HG03103 (cell line): ENCODE results near the gene MAPK12.

ENCODE experiments used
- ATAC-seq: cut with Tn5 transposase; IDR thresholded peaks from one replicate; pipeline ENCODE4 v1.9.1; 2021; ENCODE audit warnings: low read depth; ENCODE audit not compliant: unreplicated experiment

The MAPK12 gene

DNA sequence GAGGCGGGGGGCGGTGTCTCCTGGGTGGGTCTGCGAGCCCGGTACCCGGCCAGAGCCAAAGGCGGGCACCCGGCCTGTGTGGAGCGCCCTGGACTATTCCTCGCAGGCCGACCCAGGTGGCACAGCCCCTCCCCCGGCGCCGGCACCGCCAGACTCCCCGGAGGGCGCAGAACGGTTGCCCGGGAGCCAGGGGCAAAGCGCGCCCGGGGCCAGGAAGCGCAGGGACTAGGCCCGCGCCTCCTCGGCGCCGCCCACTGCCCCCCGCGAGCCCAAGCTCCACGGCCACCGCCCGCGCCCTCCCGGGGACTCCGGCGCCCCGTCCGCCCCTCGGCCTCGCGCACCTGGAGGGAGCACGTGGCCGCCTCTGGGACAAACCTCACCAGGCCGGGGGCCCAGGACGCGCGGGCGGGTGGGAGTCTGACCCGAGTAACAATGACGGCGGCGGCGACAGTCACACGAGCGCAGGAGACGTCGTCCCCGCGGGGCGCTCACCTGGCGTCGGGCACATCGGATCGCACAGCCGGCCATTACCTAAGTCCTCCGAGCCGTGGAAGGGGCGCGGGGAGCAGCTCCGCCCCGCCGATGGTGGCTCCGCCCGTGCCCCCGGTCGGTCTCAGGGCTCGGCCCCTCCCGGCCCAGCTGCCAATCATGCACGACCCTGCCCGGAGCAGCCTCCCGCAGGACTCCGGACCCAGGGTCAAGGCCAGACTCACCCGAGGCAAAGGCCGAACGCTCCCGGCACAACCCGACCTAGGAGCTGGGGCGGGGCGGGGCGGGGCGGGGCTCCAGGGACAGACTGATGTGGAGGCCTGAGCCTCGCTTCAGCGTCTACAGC lies 38.5 kb upstream of the MAPK12 start:
- no peak for ATAC-seq

DNA sequence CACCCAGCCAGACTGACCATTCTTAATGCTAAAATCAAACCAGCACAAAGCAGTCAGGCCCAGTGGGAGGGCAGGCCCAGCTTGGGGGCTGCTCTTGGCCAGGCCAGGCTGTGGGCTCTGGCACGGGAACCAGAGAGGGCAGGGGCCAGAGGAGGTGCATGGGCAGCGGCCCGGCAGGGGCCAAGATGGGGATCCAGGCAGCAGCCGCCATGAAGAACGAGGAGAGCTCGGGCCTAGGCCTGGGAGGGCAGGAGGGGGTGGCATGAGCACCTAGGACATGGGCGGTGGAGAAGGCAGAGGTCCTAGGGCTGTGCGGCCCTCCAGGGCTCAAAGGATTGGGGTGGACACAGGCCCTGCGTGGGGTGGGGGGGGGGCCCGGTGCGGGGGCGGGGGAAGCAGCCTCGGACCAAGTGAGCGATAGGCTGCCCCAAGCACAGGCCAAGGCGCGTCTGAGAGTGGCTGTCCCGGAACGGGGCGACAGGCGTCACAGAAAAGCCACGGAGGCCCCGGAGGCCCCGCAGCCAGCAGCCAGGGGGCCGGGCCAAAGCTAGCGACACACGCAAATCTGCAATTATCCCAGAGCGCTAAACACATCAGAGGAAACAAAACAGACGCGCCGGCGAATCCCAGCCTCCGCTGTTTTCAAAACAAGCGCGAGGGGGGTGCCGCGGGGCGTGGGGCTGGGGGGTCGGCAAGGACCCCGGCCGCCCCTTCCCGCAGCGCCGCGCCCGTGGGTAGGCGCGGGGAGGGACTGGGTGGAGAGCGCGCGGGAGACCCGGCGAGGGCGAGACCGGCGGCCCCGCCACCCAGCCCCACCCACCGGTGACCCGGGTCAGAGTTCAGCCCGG lies 37.7 kb upstream of the MAPK12 start:
- ATAC-seq = no peak

DNA sequence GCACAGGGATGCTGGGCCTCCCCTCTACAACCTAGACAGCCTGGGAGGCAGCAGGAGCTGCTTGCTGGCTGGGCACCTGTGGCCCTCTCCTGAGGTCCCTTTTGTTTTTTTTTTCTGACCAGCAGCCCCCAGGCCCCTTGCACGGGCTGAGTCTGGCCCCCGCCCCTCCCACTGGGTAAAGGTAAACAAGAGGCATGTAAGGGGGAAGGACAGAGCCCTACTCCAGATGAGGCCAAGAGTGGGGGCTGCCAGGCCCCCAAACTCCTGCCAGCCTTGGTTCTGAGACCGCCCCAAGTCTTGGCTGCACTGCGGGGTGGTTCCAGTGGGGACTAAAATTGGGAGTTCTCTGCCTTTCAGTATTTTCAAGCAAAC lies 36.8 kb upstream of the MAPK12 start:
- ATAC-seq = no peak

DNA sequence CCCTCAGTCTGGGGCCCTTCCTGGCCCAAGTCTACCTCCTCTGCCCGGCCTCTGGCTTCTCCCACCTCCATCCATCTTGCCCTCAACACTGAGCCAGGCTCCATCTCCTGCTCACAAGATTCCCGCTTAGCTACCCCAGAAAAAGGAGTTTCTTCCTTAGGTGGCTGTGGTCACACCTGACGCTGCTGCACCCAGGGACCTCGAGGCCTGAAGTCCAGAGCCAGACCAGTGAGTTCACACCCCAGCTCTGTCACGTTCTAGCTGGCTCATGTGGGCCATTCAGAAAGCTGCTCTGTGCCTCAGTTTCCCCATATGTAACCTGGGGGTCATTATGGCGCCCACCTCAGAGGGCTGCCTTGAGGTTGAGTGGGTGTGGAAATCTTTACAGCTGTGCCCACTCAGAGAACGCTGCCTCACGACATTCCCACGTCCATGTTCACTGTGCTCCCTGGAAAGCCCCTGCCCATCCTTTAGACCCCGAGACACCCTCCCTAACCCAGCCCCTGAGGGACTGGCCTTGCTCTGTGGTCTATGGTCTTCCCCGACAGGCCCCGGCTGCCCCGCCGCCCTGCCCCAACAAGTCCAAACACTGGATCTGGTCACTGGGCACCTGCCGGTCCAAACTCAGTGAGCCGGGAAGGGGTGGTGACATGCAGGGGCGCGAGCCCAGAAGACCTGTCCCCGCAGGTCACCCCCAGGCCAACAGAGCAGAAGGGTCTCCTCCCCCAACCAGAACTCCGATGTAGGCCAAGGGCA lies 36.2 kb upstream of the MAPK12 start:
- no peak for ATAC-seq

DNA sequence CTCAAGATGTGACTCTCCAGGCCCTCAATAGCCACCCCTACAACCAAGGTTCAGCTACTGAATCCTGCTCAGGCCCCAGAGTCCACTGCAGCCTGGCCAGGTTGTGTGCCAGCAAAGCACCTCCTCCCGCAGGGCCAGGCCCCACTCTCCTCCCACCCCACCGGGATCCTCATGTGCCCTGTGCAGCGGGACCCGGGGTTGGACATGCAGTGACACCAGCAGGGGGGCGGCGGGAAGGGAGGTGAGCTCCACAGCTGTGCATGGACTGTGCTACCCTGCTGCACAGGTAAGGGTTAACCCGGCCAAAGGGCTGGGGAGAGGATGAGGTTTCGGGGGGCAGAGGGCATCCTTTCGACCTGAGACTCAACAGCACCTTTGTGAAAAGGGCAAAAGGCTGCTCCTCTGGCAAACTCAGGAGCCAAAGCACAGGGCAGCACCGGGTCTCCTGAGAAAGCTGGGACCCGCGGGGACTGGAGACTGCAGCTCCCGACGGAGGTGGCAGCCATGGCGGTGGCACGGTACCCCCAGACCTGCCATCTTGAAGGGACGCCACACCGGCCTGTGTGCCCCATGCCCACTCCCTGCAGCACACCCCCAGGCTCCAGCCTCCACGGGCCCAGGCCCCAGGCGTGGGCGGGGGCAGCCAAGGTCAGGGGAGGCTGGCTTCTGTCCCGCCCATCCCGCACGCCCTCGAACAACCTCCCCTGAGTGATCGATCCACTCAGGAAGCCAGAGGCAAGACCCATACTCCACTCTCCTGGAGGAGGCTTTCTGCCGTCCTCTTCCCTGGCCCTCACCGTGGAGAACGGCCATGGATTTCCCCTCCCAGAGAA lies 35.4 kb upstream of the MAPK12 start:
- no peak for ATAC-seq

DNA sequence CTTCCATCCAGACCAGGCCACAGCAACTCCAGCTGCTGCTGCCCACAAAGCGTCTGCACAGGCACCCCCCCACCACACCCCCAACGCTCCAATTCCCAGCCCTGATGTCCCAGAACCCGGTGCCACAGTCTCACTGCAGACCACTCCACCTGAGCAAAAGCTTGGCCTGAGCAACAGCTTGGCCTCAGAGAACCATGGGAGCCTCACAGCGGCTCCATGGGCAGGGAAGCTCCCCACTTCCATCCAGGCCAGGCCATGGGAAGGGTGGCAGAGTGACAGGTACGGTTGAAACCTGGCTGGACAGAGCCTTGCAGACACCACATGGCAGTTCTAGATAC lies 32.8 kb upstream of the MAPK12 start:
- ATAC-seq = no peak

DNA sequence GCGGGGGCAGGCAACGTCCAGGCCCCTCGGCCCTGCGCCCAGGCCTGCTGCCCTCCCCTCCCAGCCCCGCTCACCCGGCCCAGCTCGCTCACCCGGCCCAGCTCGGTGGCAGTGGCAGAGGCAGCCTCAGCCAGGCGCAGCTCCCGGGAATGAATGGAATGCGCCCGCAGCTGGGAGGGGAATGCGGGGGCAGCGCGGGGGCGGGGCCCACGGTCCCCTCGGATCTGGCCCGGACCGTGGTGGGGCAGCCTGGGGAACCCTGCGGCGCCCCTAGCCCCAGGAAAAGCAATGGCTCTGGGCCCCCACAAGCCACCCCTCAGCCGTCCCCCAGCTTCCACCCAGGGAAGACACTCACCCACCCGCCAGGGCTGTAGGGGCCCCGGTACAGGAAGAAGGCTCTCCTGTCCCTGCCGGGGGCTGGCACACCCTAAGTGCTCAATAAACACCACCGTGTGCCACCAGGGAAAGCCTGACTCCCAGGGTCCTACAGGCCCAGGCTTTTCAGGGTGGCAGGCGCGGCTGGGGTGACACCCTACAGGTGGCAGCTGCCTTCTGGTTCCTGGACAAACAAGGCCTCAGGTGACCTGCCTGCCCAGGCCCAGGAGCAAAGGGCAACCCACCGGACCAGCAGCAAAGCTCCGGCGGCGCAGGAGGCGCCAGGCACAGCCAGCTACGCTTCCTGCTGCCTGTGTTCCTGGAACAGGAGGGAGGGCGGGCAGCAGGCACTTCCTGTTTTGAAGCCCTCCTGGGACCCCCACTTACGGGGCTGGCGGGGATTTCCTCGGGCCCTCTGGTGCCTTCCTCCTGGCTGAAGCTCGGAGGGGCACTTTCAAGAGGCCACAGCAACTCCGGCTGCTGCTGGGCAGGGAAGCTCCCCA lies 32.2 kb upstream of the MAPK12 start:
- no peak for ATAC-seq

DNA sequence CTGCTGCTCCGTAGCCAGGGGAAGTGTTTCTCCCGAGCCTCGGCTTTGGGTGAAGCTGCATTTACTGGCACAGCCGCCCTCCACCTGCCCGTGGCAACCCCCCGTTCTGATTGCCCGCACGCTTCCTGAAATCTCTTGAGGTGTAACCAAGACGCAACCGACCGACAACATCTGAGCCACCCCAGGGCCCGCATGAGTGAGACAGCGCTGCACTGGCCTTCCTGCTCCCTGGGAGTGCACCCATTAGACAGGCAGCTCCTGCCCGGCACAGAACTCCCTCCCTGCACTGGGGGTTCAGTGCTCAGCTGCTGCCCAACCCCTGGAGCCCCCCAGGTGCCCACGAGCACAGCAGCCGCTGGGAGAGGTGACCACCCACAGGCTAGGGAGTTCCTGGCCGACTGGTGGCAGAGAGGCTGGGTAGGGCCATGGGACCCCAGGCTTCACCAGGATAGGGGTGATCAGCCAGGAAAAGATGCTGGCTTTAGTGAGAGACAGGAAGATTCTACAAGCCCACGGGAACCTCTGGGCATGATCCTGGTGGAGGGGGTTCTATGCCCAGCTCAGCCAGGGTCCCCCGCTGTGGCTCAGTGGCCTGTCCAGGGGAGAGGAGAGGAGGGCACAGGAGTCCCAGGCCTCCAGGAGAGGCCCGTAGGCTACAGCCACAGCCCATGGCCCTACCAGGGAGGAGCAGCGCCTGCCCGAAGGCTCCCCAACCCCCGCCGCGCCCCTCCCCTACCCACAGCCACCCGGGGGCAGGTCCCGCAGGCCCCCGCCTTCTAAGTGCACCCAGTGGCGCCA lies 31.4 kb upstream of the MAPK12 start:
- no peak for ATAC-seq

DNA sequence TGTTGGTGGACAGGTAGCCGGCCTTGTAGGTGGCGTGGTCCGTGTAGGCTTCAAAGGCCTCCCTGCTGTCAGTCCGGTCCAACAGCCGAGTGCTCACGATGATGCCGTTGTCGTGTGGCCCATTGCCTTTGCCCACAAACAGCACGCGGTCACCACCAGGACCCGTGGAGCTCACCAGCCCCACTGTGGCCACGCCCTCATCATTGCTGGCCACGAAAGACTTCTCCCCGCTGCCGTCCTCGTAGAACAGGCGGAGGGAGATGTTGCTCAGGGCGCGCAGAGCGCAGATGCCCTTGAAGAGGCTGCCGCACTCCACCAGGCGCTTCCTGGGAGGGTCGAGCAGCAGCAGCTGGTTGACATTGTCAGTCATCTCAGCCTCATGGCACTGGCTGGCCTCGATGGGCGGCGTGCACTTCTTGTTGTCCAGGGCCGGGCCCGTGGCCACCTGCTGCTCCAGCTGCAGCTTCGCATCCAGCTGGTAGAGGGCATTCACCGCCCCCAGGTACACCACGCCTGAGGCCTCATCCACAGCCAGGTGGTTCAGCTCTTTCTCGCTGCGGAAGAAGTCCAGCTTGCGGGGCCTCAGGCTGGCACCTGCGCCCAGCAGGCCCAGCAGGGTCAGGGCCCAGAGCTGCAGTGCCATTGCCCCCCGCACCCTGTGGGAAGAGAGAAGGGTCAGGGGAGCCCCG lies 28.6 kb upstream of the MAPK12 start:
- ATAC-seq = no peak

DNA sequence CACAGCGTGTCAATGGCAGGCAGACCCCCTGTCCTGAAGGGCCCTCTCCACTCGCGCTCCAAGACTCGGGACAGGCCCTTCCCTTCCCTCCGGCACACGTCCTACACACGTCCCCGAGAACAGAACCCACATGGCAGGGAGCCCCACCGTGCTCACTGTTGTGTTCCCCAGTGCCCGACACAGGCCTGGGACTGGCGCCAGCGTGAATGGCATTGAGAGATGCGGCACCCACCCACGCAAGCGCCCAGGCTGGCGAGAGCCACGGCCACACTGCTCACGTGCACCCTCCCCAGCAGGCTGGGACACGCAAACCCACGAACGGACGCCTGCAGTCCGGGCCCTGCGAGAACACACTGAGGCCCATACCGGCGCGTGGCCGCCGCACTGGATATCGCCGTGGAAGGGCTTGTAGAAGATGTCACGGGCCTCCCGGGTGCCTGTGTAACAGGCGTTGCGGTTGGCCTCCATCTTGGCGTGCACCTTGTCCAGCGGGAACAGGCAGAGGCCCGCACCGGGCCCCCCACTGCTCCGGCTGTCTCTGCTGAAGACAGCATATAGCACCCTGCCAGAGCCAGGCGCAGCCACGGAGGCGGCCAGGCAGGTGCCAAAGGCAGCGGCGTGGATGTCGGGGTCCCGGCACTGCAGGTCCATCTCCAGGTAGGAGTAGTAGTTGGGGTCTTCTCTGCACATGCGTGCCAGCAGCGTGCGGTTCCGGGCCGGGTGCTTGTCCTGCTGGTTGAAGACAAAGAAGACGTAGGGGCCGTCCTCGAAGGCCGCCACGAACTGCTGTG lies 27.9 kb upstream of the MAPK12 start:
- no peak for ATAC-seq

DNA sequence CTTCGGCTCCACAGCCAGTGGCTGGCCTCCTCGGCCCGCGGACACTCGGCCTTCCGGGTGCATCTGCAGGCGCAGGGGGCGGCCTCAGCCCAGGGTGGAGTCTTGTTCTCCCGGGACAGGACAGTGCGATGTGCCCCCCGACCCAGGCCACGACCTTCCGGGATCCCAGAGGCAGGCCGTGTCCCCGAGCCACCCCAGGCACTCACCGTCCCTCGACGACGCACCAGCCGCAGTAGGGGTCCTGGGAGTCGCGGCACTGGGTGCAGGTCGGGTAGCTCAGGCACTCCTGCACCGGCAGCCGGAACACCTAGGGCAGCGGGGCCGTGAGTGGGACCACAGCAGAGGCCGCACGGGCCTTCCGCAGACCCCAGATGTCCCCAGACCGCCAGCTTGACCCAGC lies 26.2 kb upstream of the MAPK12 start:
- no peak for ATAC-seq

DNA sequence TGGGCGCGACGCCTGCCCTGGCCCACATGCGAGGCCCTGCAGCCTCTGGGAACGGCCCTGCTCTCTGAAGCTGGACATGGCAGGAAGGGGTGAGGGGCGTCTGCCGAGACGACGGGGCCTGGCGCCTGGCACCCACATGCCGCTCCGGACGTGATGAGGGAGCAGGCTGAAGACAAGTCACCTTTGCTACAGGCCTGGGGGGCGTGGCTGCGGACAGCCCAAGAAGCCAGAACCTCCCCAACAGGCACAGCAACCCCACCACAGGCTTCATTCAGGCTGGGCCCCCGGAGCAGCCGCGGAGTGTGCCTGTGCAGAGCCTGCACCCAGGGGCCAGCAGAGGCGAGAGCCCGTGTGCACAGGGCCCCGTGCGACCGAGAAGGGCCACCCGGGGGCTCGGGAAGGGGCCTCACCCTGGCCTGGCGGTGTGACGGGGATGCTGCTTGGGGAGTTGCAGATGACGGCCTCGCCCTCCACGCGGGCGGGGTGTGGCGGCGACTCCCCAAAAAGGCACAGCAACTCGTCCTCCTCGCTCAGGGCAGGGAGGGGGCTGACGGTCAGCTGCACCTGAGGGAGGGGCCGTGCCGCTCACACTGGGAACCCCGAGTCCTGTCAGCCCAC lies 25.3 kb upstream of the MAPK12 start:
- no peak for ATAC-seq

DNA sequence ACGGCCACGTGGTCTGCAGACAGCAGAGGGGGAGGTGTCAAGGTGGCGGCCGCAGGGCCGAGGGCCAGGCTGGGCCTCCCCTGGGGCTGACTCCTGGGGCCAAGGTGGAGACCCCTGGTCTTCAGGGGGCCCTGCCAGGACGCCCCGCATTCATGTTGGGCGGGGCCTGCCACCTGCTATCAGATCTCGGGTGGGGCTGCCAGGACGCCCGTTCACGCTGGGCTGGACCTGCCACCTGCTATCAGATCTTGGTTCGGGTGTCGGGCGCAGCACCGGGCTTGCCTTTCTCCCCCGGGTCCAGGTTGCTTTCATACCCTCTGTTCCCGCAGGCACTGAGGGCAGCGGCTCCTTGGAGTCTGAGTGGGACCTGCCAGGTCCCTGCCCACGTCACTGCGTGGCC lies 24.8 kb upstream of the MAPK12 start:
- ATAC-seq = no peak

DNA sequence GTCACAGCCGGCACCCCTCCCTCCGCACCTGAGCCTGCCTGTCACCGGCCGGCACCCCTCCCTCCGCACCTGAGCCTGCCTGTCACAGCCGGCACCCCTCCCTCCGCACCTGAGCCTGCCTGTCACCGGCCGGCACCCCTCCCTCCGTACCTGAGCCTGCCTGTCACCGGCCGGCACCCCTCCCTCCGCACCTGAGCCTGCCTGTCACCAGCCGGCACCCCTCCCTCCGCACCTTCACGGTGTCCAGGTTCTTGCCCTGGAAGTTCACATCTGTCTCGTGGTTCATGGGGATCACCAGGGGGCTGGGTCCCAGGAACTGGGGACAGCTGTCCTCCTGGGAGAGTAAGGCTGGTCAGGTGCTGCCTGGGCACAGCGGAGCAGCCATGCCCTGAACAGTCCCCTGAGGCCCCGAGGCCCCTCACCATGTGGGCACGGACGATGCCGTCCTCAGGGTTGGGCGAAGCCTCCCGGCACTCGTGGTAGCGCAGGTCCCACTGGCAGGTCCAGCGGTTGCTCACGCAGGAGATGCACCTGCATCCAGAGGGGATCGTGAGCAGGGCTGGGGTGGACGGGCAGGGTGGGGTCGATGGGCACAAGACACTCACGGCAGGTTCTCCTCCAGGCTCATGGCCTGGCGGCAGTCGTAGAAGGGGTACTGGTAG lies 24.2 kb upstream of the MAPK12 start:
- no peak for ATAC-seq

DNA sequence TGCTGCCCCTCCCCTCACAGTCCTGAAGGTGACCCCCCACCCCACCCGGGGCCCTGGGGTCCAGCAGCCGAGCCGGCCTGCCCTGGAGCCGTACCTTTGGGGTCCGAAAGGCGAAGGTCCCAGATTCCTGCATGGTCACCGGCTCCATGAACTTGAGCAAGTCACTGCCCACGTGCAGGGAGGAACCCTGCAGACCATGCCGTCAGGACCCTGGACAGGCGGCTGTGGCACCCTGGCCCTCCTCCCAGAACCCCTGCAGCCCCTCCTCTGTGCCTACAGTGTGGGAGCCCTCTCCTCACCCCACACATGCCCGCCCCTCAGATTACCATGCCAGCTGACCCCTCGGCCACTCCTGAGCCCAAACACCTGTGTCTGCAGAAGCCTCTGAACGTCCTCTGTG lies 23.0 kb upstream of the MAPK12 start:
- no peak for ATAC-seq

DNA sequence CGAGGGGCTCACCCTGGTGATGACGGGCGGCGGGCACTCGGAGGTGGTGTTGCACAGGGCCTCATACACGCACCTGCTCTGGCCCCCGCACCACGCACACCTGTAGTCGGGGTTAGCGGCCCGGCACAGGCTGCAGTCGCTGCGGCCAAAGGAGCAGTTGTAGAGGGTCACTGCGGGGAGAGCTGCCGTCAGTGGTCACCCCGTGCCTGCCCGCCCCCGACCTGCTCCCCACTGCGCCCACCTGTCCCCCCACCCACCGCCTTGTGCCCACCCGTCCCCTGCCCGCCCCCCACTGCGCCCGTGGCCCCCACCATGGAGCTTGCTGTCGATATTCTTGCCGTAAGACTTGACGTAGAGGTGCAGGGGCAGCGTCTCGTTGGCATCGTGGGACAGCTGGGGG lies 22.3 kb upstream of the MAPK12 start:
- ATAC-seq = no peak
